ENCODE measurements around the gene TP53.

DNA sequence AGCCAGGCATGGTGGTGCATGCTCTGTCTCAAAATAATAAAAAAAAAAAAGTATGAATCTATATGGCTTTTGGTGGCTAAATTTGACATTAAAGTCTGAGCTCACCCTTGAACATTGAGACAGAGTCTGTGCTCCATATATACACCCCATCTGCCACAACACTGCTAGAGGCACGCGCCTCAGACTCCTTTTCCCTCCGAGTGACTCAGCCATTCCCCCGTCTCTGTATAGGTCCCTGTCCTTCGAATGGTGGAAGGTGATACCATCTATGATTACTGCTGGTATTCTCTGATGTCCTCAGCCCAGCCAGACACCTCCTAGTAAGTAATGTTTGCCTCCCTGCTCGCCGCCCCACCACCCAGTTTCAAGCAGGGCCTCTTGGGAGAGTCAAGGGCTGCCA, 13.2 kb upstream of the TP53 start:
- TF ChIP-seq, protein P1, sequence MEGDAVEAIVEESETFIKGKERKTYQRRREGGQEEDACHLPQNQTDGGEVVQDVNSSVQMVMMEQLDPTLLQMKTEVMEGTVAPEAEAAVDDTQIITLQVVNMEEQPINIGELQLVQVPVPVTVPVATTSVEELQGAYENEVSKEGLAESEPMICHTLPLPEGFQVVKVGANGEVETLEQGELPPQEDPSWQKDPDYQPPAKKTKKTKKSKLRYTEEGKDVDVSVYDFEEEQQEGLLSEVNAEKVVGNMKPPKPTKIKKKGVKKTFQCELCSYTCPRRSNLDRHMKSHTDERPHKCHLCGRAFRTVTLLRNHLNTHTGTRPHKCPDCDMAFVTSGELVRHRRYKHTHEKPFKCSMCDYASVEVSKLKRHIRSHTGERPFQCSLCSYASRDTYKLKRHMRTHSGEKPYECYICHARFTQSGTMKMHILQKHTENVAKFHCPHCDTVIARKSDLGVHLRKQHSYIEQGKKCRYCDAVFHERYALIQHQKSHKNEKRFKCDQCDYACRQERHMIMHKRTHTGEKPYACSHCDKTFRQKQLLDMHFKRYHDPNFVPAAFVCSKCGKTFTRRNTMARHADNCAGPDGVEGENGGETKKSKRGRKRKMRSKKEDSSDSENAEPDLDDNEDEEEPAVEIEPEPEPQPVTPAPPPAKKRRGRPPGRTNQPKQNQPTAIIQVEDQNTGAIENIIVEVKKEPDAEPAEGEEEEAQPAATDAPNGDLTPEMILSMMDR (tag by site-specific recombination; IDR thresholded peaks at IDR 0.05) = no peak
- TF ChIP-seq ZNF777 (tag by site-specific recombination; IDR thresholded peaks at IDR 0.05; ENCODE audit: borderline replicate concordance) (no peak), ZNF423 (tag by site-specific recombination; IDR thresholded peaks at IDR 0.05) (no peak), OVOL3 (tag by site-specific recombination; IDR thresholded peaks at IDR 0.05) (no peak), ZNF792 (tag by site-specific recombination; IDR thresholded peaks at IDR 0.05) (no peak), MEIS1 (CRISPR knock-in tag; IDR thresholded peaks at IDR 0.05; ENCODE audit: borderline replicate concordance) (no peak), ZNF138 (tag by site-specific recombination; IDR thresholded peaks at IDR 0.05; ENCODE audit: borderline replicate concordance) (no peak), REPIN1 (tag by site-specific recombination; IDR thresholded peaks at IDR 0.05; ENCODE audit: low read depth) (no peak), PRDM1 (tag by site-specific recombination; IDR thresholded peaks at IDR 0.05) (no peak)
